Medulla oblongata (tissue), 1 donor: ENCODE data around the gene EIF4G1.

ENCODE experiments used
- DNase-seq: peaks from one replicate; pipeline ENCODE4 v3.0.0-alpha.2; 2015; ENCODE audit errors: extremely low spot score

The EIF4G1 gene

DNA sequence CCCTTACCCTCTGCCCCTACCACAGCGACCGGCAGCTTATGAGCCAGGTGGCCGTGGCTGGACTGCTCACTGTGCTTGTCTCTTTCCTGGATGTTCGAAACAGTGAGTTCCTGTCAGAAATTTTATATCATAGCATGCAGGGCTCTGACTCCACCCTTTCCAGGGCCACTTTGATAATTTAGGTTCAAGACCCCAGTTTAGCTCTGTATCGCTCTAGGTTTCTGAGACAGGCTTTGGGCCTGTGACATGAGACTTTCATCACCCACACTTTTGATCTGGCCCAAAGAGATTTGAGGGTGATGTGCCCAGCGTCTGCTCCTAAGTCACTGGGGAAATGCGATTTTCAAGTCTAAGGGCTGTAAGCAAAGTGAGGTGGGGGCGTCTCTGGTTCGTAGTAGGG lies 6.5 kb upstream of the EIF4G1 start:
- no peak for DNase-seq

DNA sequence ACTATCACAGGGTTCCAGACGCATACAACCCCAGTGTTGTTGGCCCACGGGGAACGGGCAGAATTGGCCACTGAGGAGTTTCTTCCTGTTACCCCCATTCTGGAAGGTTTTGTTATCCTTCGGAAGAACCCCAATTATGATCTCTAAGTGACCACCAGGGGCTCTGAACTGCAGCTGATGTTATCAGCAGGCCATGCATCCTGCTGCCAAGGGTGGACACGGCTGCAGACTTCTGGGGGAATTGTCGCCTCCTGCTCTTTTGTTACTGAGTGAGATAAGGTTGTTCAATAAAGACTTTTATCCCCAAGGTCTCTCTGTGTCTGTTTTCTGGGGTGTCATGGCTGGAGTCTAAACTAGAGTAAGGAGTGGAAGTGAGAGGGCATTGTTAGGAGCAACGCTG lies 5.7 kb upstream of the EIF4G1 start:
- DNase-seq = no peak

DNA sequence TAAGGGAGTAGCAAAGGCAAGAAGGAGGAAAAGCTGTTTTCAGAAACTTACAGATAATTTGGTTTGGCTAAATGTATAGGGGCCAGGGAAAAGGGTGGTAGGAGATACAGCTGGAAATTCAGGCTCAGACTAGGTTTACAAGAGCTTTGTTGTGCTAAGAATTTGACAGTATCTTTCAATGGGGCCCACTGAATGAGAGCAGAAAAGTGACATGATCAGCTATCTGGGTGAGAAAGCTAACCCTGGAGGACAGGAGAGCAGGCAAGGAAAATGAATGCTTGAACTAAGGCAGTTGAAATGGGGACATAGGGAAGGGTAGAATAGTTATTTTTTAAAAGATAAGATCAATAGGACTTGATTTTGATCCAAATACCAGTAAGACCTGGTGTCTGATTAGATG lies 2.8 kb upstream of the EIF4G1 start:
- DNase-seq = no peak

DNA sequence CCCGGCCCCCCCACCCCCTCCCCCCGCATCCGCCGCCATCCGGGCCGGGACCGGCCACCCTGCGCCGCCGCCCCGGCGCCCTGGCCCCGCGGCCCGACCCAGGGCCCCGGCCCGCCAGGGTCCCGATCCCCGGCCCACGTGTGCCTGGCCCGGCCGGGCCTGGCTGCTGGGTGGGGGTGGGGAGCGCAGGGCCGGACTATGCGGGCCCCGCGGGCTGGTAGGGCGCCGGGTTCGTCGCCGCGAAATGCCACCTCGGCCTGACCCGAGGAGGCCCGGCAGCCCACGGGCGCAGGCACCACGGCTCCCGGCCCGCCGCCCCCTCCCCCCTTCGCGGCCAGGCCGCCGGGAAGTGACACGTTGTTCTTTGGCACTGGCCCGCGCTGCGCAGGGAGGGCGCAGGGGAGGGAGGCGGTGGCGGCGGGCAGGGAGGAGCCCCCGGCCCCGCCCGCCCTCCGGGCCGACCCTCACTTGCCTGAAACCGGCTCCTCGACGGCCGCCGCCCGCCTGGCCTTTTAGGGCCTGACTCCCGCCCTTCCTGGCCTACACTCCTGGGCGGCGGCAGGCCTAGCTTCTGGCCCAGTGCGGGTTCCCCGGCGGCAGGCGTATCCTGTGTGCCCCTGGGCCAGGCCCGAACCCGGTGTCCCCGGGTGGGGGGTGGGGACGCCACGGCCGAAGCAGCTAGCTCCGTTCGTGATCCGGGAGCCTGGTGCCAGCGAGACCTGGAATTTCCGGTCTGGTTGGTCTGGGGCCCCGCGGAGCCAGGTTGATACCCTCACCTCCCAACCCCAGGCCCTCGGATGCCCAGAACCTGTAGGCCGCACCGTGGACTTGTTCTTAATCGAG lies 515 bp downstream of the EIF4G1 start:
- peak; percentile 64 for DNase-seq

DNA sequence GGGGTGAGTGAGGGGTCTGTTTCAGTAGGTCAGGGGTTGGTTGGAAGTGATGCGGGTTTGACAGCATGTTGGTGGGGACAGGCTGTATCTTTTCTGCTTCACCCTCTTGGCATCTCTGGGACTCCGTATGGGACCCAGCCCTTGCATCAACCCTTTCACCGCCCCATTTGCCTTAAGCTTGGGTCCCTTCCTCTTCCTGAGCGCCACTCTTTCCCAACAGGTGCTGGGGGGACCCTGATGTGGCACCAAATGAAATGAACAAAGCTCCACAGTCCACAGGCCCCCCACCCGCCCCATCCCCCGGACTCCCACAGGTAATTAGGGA lies 1.1 kb downstream of the EIF4G1 start:
- DNase-seq = no peak

DNA sequence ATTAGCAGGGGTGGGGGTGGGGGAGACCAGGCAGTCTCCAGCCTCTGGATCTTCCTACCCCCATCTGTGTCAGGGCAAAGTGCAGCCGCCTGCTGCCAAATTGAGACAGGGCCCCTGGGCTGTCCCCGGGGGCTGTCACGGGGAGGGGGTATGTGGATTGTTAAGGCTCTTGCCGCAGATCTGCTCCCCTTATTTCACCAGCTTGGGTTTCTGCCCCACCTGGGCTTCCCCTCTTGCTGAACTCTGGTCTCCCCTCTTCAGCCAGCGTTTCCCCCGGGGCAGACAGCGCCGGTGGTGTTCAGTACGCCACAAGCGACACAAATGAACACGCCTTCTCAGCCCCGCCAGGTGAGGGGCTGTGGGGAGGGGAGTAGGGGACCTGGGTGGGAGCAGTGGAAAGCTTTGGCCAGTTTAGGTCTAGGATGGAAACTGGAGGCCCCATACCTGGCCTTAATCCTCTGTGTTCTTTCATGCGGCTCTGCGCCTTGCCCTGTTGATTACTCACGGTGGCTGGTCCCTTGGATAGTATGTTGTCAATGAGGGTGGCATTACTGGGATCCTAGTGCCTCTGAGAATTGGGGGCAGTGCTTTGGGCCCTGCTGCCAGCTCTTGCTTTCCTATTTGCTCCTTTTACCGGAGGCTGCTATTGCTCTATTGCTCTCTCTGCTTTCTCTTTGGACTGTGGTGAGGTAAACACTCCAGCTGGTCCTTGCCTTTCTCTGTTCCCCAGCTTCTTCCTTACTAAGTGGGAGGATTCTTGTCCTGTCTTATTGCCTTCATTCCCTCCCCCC lies 1.7 kb downstream of the EIF4G1 start:
- no peak for DNase-seq

DNA sequence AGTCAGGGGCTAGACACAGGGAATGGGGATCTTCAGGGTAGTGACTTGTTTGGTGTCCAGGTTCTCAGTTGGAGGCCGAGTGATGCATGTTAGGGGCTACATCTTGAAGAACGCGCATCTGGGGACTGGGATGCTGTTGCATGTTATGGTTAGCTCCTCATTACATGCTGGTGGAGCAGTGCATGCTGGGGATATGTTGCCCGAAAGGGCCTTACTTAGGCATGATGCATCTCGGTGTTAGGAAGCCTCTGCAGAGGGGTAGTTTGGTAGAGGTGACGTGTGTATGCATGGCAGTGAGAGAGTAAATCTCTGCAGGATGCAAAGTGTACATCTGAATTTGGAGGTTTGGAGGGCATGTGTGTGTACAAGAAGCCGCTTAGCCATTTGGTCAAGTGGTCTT lies 2.4 kb downstream of the EIF4G1 start:
- no peak for DNase-seq

DNA sequence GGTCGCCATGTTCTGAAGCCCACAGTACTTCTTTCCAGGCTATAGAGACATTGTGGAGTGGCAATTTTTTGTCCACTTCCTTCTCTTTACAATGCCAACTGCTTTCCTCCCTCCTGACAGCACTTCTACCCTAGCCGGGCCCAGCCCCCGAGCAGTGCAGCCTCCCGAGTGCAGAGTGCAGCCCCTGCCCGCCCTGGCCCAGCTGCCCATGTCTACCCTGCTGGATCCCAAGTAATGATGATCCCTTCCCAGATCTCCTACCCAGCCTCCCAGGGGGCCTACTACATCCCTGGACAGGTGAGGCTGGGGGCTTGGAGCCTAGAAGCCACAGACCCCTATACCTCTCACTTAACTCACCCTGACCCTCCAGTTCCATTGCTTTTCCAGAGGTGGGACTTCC lies 2.8 kb downstream of the EIF4G1 start:
- no peak for DNase-seq

DNA sequence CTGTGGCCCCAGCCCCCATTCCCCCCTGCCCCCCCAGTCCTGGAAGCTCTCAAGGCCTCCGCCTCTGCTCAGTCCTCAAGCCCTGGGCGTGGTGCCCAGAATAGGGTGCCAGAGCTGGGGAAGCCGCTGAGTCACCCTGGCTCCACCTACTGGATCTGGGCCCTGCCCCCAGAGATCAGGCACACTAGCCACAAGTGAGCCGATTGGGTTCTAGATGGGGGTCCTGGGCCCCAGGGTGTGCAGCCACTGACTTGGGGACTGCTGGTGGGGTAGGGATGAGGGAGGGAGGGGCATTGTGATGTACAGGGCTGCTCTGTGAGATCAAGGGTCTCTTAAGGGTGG lies 5.7 kb downstream of the EIF4G1 start:
- peak; percentile 98 for DNase-seq

DNA sequence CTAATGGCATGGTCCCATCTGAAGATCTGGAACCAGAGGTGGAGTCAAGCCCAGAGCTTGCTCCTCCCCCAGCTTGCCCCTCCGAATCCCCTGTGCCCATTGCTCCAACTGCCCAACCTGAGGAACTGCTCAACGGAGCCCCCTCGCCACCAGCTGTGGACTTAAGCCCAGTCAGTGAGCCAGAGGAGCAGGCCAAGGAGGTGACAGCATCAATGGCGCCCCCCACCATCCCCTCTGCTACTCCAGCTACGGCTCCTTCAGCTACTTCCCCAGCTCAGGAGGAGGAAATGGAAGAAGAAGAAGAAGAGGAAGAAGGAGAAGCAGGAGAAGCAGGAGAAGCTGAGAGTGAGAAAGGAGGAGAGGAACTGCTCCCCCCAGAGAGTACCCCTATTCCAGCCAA lies 7.3 kb downstream of the EIF4G1 start:
- DNase-seq = no peak

DNA sequence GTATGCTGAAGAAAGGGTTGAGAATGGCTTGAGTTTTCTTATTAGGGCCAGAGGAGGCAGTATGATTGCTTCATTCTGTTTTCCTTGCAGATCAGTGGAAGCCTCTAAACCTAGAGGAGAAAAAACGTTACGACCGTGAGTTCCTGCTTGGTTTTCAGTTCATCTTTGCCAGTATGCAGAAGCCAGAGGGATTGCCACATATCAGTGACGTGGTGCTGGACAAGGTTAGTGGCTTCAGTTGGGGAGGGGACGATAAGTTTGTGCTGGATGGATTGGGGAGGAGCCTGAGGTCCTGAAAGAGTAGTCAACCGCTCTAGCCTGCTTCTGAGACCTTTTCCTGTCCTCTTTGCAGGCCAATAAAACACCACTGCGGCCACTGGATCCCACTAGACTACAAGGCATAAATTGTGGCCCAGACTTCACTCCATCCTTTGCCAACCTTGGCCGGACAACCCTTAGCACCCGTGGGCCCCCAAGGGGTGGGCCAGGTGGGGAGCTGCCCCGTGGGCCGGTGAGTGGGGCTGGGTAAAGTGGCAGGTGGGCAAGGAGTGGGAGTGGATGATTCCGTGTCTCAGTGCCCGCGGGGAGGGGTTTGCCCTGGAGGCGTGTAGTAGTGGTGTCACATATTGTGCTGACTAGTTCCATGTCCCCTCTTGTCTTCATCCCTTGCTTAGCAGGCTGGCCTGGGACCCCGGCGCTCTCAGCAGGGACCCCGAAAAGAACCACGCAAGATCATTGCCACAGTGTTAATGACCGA lies 8.5 kb downstream of the EIF4G1 start:
- no peak for DNase-seq

DNA sequence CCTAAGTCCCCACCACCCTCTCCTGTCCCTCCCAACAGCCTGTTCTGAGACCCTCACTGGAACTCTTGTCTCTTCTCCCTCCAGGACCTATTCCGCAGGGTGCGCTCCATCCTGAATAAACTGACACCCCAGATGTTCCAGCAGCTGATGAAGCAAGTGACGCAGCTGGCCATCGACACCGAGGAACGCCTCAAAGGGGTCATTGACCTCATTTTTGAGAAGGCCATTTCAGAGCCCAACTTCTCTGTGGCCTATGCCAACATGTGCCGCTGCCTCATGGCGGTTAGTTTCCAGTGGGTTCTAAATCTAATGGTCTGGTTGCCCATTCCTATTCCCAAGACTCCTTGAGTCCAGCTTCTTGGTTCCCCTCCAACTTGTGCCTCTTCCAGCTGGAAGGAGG lies 9.3 kb downstream of the EIF4G1 start:
- no peak for DNase-seq

DNA sequence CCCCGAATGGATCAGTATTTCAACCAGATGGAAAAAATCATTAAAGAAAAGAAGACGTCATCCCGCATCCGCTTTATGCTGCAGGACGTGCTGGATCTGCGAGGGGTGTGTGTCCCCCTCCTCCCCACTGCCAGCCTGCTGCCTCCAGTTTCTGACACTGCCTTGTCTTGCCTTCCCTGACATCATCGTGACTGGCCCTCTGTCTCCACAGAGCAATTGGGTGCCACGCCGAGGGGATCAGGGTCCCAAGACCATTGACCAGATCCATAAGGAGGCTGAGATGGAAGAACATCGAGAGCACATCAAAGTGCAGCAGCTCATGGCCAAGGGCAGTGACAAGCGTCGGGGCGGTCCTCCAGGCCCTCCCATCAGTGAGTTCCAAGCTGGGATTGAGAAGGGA lies 10.9 kb downstream of the EIF4G1 start:
- DNase-seq = no peak

DNA sequence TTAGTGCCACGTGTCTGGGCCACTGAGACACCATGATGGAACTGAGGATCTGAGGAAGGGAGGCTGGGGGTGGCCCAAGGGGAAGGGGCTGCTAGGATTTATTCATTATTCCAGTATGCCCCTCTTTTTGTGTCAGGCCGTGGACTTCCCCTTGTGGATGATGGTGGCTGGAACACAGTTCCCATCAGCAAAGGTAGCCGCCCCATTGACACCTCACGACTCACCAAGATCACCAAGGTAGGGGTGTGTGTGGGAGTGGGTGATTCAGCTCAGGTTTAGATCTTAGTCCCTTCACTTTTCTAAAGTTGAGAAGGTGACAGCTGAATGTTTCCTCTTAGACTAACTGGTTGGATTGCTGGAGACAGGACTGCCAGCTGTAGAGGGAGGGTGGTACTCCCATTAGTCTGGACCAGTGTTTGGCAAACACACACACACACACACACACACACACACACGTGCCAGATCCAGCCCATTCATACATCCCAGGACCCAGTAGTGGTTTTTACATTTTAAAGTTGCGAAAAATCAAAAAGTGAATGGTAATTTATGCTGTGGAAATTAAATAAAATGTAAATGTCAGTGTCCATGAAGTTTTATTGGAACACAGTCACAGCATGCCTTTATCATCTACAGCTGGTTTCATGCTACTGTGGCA lies 11.4 kb downstream of the EIF4G1 start:
- no peak for DNase-seq

DNA sequence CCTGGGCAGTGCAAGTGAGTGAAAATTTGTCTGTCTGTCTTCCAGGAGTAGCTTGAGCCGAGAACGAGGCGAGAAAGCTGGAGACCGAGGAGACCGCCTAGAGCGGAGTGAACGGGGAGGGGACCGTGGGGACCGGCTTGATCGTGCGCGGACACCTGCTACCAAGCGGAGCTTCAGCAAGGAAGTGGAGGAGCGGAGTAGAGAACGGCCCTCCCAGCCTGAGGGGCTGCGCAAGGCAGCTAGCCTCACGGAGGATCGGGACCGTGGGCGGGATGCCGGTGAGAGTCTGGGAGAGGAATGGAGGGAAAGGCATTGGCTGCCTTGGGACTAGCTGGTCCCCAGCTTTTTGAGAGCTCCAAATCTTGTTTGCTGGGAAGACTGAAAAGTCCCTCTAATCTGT lies 12.8 kb downstream of the EIF4G1 start:
- DNase-seq = no peak

DNA sequence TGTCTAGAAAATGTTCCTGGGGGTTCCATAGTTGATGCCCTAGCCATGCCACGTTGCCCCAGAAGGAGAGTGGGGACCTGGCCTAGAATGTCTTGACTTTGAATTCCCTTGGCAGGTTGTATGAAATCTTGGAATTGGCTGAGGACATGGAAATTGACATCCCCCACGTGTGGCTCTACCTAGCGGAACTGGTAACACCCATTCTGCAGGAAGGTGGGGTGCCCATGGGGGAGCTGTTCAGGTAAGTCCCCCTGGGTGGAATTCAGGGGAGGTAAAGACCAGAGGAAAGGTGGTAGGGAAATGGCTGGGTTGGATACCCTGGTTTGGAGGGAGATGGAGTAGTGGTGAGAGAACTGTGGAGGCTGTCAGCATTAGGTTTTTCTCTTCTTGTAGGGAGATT lies 14.1 kb downstream of the EIF4G1 start:
- DNase-seq = no peak

DNA sequence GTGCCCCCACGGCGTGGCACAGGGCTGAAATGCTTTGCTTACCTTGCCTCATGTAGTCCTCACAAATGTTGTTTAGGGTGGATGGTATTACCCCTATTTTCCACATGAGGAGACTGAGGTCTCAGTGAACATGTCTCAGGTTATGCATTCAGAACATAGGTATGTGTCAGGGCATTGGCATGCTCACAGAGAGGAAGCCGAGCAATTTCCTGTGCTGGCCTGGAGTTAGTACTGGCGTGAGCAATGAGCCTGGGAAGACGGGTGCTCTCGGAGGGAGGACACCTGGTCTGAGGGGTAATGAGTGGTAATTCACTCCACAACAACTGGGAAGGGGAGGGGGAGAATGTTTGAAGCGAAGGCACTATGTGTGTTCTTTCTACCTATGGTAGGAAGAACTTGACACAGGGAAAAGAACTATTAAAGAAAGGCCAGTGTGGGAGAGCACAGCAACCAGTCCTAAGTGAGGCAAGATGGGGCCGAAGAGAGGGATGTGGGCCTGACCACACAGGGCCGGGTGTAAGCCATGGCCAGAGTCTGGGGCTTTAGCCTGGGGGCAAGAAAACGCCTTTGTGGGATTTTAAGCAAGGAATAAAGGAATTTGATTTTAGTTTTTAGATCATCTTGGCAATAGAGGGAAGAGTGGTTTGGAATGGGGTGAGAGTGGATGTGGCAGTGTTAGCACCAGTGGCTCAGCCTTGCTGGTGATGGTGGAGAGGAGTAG lies 18.1 kb downstream of the EIF4G1 start:
- no peak for DNase-seq

DNA sequence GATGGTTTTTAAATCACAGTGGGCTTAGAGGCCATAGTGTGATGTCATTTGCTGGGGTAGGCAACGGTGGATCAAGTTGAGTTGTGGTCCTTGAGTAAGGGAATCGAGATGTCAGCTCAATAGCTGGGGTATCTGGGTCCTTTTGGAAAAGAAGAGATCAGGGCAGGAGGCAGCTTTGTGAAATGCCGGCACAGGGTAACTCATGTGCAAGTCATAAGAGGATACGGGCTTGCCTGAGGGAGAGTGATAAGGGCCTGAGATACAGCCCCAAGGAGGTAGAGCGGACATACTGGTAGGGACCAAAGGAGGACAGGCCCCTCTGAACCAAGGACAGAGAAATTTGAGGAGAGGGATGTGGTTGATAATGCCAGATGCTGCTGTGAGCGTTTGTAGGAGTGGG lies 18.8 kb downstream of the EIF4G1 start:
- no peak for DNase-seq

DNA sequence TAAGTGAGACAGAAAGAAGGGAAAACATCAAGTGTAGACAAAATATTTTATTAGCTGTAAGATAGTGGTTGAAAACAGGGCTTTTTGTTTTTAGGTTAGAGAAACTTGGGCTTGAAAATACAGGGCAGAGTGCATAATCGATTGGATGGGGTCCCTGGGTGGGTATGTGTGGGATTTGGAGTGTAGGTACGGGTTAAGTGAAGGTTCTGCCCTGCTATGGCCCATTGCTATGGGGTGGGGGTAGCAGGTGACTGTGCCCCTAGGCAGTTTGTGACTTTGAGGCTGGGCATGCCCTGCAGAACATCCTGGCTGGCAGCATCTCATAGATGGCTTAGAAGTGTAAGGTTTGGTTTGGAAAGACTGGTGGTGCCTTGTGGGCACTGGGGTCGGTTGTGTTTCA lies 19.3 kb downstream of the EIF4G1 start:
- no peak for DNase-seq

DNA sequence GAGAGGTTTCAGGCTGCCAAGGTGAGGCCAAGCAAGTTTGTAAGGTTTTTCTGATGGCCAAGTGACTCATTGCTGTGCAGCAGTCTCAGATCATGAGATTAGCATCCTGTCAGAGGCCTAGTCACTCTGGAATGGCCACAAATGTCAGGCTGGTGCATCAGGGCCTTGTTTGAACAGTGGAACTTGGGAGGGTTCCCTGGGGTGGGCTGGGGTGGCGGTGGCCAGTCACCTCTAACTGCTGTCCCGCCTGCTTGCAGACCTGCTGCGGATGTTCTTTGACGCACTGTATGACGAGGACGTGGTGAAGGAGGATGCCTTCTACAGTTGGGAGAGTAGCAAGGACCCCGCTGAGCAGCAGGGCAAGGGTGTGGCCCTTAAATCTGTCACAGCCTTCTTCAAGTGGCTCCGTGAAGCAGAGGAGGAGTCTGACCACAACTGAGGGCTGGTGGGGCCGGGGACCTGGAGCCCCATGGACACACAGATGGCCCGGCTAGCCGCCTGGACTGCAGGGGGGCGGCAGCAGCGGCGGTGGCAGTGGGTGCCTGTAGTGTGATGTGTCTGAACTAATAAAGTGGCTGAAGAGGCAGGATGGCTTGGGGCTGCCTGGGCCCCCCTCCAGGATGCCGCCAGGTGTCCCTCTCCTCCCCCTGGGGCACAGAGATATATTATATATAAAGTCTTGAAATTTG lies 20.2 kb downstream of the EIF4G1 start:
- no peak for DNase-seq

DNA sequence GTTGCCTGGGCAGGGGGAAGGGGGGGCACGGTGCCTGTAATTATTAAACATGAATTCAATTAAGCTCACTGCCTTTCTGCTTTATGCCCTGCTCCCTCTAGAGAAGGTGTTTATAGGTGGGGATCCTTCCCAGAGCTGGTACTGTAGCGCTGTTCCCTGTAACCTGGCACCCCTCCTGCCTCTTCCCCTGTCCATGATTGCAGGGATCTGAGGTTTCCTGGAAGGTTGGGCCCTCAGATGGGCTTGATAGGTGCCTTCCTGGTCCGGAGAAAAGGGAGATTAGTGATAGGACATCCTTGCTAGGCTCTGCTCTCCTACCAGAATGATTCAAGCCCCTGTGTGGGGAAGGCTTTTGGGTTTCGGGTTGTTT lies 20.9 kb downstream of the EIF4G1 start:
- no peak for DNase-seq
